Activated naive CD4-positive, alpha-beta T cell treated with anti-CD3 and anti-CD28 coated beads, Interleukin-2, amount 50 U/mL, for 16 hours (primary cell): Measurements from ENCODE around the gene CASK.
A peak's percentile ranks its signal among the peaks of the same experiment; 100 is the strongest.
"Not testable (repeated sequence)": the region's sequence is repeated elsewhere in the genome, so short reads cannot be mapped to it uniquely, and the experiment has no call there.

Experiments used
- DNase-seq: peaks from one replicate; pipeline ENCODE4 v3.0.0-alpha.2; 2020

The CASK gene

GRCh38 chrX:41553688-41554087 lies 369.7 kb downstream of the CASK start:
- DNase-seq: no peak

- no peak for DNase-seq
Measured at GRCh38 chrX:41548411-41548810, 374.9 kb downstream of the CASK start.

GRCh38 chrX:41543668-41544067 lies 379.7 kb downstream of the CASK start:
- DNase-seq: no peak

GRCh38 chrX:41543025-41543424 lies 380.3 kb downstream of the CASK start:
- no peak for DNase-seq

- no peak for DNase-seq
Measured at GRCh38 chrX:41542536-41542935, 380.8 kb downstream of the CASK start.

GRCh38 chrX:41542135-41542534 lies 381.2 kb downstream of the CASK start:
- no peak for DNase-seq

- DNase-seq: no peak
Measured at GRCh38 chrX:41541386-41541785, 382.0 kb downstream of the CASK start.

- no peak for DNase-seq
Measured at GRCh38 chrX:41538707-41539106, 384.6 kb downstream of the CASK start.

GRCh38 chrX:41530085-41530484 lies 393.3 kb downstream of the CASK start:
- DNase-seq: no peak

GRCh38 chrX:41529221-41529620 lies 394.1 kb downstream of the CASK start:
- DNase-seq: no peak

GRCh38 chrX:41528784-41529183 lies 394.6 kb downstream of the CASK start:
- DNase-seq: no peak

GRCh38 chrX:41526925-41527324 lies 396.4 kb downstream of the CASK start:
- no peak for DNase-seq

- no peak for DNase-seq
Measured at GRCh38 chrX:41526271-41526670, 397.1 kb downstream of the CASK start.

GRCh38 chrX:41522671-41523070 lies 400.7 kb downstream of the CASK start:
- no peak for DNase-seq

- DNase-seq: no peak
Measured at GRCh38 chrX:41522081-41522480, 401.3 kb downstream of the CASK start.

- DNase-seq: no peak
Measured at GRCh38 chrX:41519468-41519867, 403.9 kb downstream of the CASK start.

- no peak for DNase-seq
Measured at GRCh38 chrX:41518841-41519220, 404.5 kb downstream of the CASK start.

- peak; percentile 19 for DNase-seq
Measured at GRCh38 chrX:41518127-41518840, 405.1 kb downstream of the CASK start.

GRCh38 chrX:41516999-41517765 lies 406.2 kb downstream of the CASK start:
- DNase-seq: no peak

GRCh38 chrX:41516456-41516855 lies 406.9 kb downstream of the CASK start:
- no peak for DNase-seq

GRCh38 chrX:41515376-41515775 lies 408.0 kb downstream of the CASK start:
- no peak for DNase-seq

GRCh38 chrX:41514179-41514578 lies 409.2 kb downstream of the CASK start:
- no peak for DNase-seq

GRCh38 chrX:41512853-41513252 lies 410.5 kb downstream of the CASK start:
- DNase-seq: not testable (repeated sequence)

GRCh38 chrX:41512394-41512793 lies 411.0 kb downstream of the CASK start:
- DNase-seq: no peak

GRCh38 chrX:41507919-41508318 lies 415.4 kb downstream of the CASK start:
- no peak for DNase-seq
